Neuronal stem cell (in vitro differentiated cells): Measurements from ENCODE around the gene CAMLG.

ENCODE experiments used
- DNase-seq: peaks from one replicate; pipeline ENCODE4 v3.0.0-alpha.2; 2013; ENCODE audit warnings: low spot score
- H2AFZ ChIP-seq: one replicate; pipeline ENCODE4 v1.6.1; 2013; ENCODE audit warnings: mild to moderate bottlenecking, low read length, inconsistent platforms
- H2AK5ac ChIP-seq: 2 replicates; pipeline ENCODE4 v1.6.1; 2013; ENCODE audit warnings: low read depth, mild to moderate bottlenecking, inconsistent platforms, low read length, moderate library complexity, mixed read lengths
- H2BK120ac ChIP-seq: 2 replicates; pipeline ENCODE4 v1.6.1; 2013; ENCODE audit warnings: low read depth, mild to moderate bottlenecking, inconsistent platforms, low read length, moderate library complexity, mixed read lengths
- H2BK12ac ChIP-seq: one replicate; pipeline ENCODE4 v1.6.1; 2013; ENCODE audit warnings: low read length, inconsistent platforms
- H2BK15ac ChIP-seq: 2 replicates; pipeline ENCODE4 v1.6.1; 2013; ENCODE audit warnings: mild to moderate bottlenecking, low read length, inconsistent platforms, mixed read lengths
- H2BK5ac ChIP-seq: one replicate; pipeline ENCODE4 v1.6.1; 2013; ENCODE audit warnings: inconsistent platforms, mild to moderate bottlenecking, low read length, moderate library complexity
- H3K14ac ChIP-seq: one replicate; pipeline ENCODE4 v1.6.1; 2013; ENCODE audit warnings: low read length, inconsistent platforms
- H3K18ac ChIP-seq: 2 replicates; pipeline ENCODE4 v1.6.1; 2013; ENCODE audit warnings: low read length, inconsistent platforms
- H3K23ac ChIP-seq: 2 replicates; pipeline ENCODE4 v1.6.1; 2013; ENCODE audit warnings: low read depth, mild to moderate bottlenecking, mixed read lengths, low read length, inconsistent platforms; ENCODE audit not compliant: poor library complexity
- H3K27ac ChIP-seq: replicated peaks from 3 replicates; pipeline ENCODE4 v1.5.1; 2013; ENCODE audit warnings: low read length, inconsistent platforms
- H3K27me3 ChIP-seq, 3 experiments: 2 replicates each; pipeline ENCODE4 v1.6.1; 2013; ENCODE audit warnings: low read length in 3 of 3, mild to moderate bottlenecking in 2 of 3, inconsistent platforms in 1 of 3, low read depth in 1 of 3, mixed read lengths in 1 of 3, moderate library complexity in 1 of 3; ENCODE audit not compliant: control insufficient read depth in 3 of 3, insufficient read depth in 3 of 3
- H3K36me3 ChIP-seq, 2 donors: replicated peaks in 1 of 2; 2 replicates each; pipeline ENCODE4 v1.6.1; 2013; ENCODE audit warnings: low read length in 2 of 2; ENCODE audit not compliant: control insufficient read depth in 2 of 2, insufficient read depth in 2 of 2
- H3K4ac ChIP-seq: 2 replicates; pipeline ENCODE4 v1.6.1; 2013; ENCODE audit warnings: inconsistent platforms, mild to moderate bottlenecking, low read length, moderate library complexity
- H3K4me1 ChIP-seq, 2 donors: 1 replicate in 1 of 2; 2 replicates in 1 of 2; pipeline ENCODE4 v1.6.1; 2013; ENCODE audit warnings: low read length in 2 of 2, low read depth in 1 of 2; ENCODE audit not compliant: control insufficient read depth in 2 of 2, insufficient read depth in 1 of 2
- H3K4me2 ChIP-seq: one replicate; pipeline ENCODE4 v1.6.1; 2013; ENCODE audit warnings: mild to moderate bottlenecking, low read length, inconsistent platforms; ENCODE audit not compliant: insufficient read depth, poor library complexity, severe bottlenecking
- H3K4me3 ChIP-seq, 2 donors: 2 replicates each; pipeline ENCODE4 v1.5.1; 2013; ENCODE audit warnings: low read length in 2 of 2, mild to moderate bottlenecking in 2 of 2, inconsistent platforms in 1 of 2, moderate library complexity in 1 of 2
- H3K79me1 ChIP-seq: one replicate; pipeline ENCODE4 v1.6.1; 2013; ENCODE audit warnings: low read depth, mild to moderate bottlenecking, inconsistent platforms, low read length, moderate library complexity
- H3K9ac ChIP-seq: one replicate; pipeline ENCODE4 v1.6.1; 2013; ENCODE audit warnings: mild to moderate bottlenecking, low read depth, low read length, inconsistent platforms; ENCODE audit not compliant: poor library complexity
- H3K9me3 ChIP-seq, 2 donors: replicated peaks in 1 of 2; 2 replicates each; pipeline versions ENCODE3 to v1.6.1; 2013; ENCODE audit warnings: low read length in 2 of 2, mild to moderate bottlenecking in 2 of 2, inconsistent platforms in 1 of 2, low read depth in 1 of 2, mixed read lengths in 1 of 2, moderate library complexity in 1 of 2; ENCODE audit not compliant: control insufficient read depth in 2 of 2, insufficient read depth in 1 of 2
- H4K8ac ChIP-seq: one replicate; pipeline ENCODE4 v1.6.1; 2013; ENCODE audit warnings: low read depth, mild to moderate bottlenecking, inconsistent platforms, low read length, moderate library complexity
- H4K91ac ChIP-seq: one replicate; pipeline ENCODE4 v1.6.1; 2013; ENCODE audit warnings: low read length, low read depth, mild to moderate bottlenecking, inconsistent platforms; ENCODE audit not compliant: poor library complexity
- WGBS, 2 donors: extraction: QIAGEN DNeasy Blood & Tissue Kit; methylation state at CpG; one replicate each; pipeline ENCODE4 v1.1.7; 2013; ENCODE audit warnings: missing lambda C conversion rate in 2 of 2, mixed read lengths in 1 of 2; ENCODE audit not compliant: insufficient read length in 2 of 2, insufficient replicate concordance in 1 of 2; ENCODE audit errors: extremely low coverage in 2 of 2; 5-methylcytosine and 5-hydroxymethylcytosine counted together

Gene CAMLG

GRCh38 chr5:134772461-134773125 is 34.2 kb downstream of the CAMLG start:
- no peak overlapping the region for H3K18ac ChIP-seq
- H3K4me2 ChIP-seq: no peak overlapping the region
- H2AFZ ChIP-seq: no peak overlapping the region
- H3K14ac ChIP-seq: no peak overlapping the region
- no peaks in the 10 kb centered on the region for H3K9me3 ChIP-seq
- no peak overlapping the region for H2BK12ac ChIP-seq
- H3K79me1 ChIP-seq: no peaks in the 10 kb centered on the region
- H3K27me3 ChIP-seq: no peaks in the 10 kb centered on the region
- H3K9ac ChIP-seq: no peak overlapping the region
- no peak overlapping the region for H2BK15ac ChIP-seq
- H3K4me1 ChIP-seq: no peaks in the 10 kb centered on the region
- H3K4ac ChIP-seq: no peak overlapping the region
- no CpG with 5 or more reads among the region's 10 CpGs for WGBS, 2 donors
- no peak overlapping the region for H2AK5ac ChIP-seq
- no peak overlapping the region for H4K91ac ChIP-seq
- no peak overlapping the region for H3K27ac ChIP-seq
- H3K4me3 ChIP-seq: no peak overlapping the region
- no peak overlapping the region for H3K23ac ChIP-seq
- H2BK5ac ChIP-seq: no peak overlapping the region
- H3K36me3 ChIP-seq: peaks cover 24 to 98% of the 10 kb centered on the region in 2 donors
- H4K8ac ChIP-seq: no peak overlapping the region
- no peak for DNase-seq
- H2BK120ac ChIP-seq: no peak overlapping the region

GRCh38 chr5:134777366-134777765 is 39.0 kb downstream of the CAMLG start:
- Histone ChIP-seq H3K79me1 (no peaks in the 10 kb centered on the region), H4K91ac (no peak overlapping the region), H3K4me1 (no peaks in the 10 kb centered on the region), H3K36me3 (peaks cover 28 to 97% of the 10 kb centered on the region in 2 donors), H3K4ac (no peak overlapping the region), H3K4me3 (no peak overlapping the region), H3K4me2 (no peak overlapping the region), H3K18ac (no peak overlapping the region), H3K27ac (no peak overlapping the region), H3K9me3 (no peaks in the 10 kb centered on the region), H2AFZ (no peak overlapping the region), H2BK120ac (no peak overlapping the region), H4K8ac (no peak overlapping the region), H2BK12ac (no peak overlapping the region), H3K27me3 (no peaks in the 10 kb centered on the region), H3K14ac (no peak overlapping the region), H3K9ac (no peak overlapping the region), H2BK5ac (no peak overlapping the region), H2BK15ac (no peak overlapping the region), H2AK5ac (no peak overlapping the region), H3K23ac (no peak overlapping the region)
- DNase-seq: no peak
- no CpG with 5 or more reads among the region's 2 CpGs for WGBS, 2 donors

GRCh38 chr5:134784241-134784920 is 46.0 kb downstream of the CAMLG start:
- H3K4ac ChIP-seq: no peak overlapping the region
- no peak overlapping the region for H4K91ac ChIP-seq
- no peak overlapping the region for H3K4me2 ChIP-seq
- H3K4me3 ChIP-seq: no peak overlapping the region
- H3K23ac ChIP-seq: no peak overlapping the region
- H3K18ac ChIP-seq: no peak overlapping the region
- H3K79me1 ChIP-seq: no peaks in the 10 kb centered on the region
- H4K8ac ChIP-seq: no peak overlapping the region
- no peak overlapping the region for H2BK120ac ChIP-seq
- WGBS, 2 donors: no CpG with 5 or more reads among the region's 4 CpGs
- peaks cover 23 to 98% of the 10 kb centered on the region in 2 donors for H3K36me3 ChIP-seq
- no peak overlapping the region for H2BK15ac ChIP-seq
- no peaks in the 10 kb centered on the region for H3K4me1 ChIP-seq
- H3K27ac ChIP-seq: no peak overlapping the region
- no peak overlapping the region for H2AK5ac ChIP-seq
- no peak overlapping the region for H3K9ac ChIP-seq
- no peak overlapping the region for H2AFZ ChIP-seq
- no peak overlapping the region for H2BK5ac ChIP-seq
- no peak for DNase-seq
- no peak overlapping the region for H2BK12ac ChIP-seq
- no peaks in the 10 kb centered on the region for H3K9me3 ChIP-seq
- H3K27me3 ChIP-seq: no peaks in the 10 kb centered on the region
- no peak overlapping the region for H3K14ac ChIP-seq

GRCh38 chr5:134784946-134785620 is 46.7 kb downstream of the CAMLG start:
- Histone ChIP-seq H3K27ac (no peak overlapping the region), H3K9me3 (no peaks in the 10 kb centered on the region), H3K9ac (no peak overlapping the region), H3K4me3 (no peak overlapping the region), H3K23ac (no peak overlapping the region), H4K91ac (no peak overlapping the region), H3K4me2 (no peak overlapping the region), H3K18ac (no peak overlapping the region), H4K8ac (no peak overlapping the region), H3K14ac (no peak overlapping the region), H3K36me3 (peaks cover 18 to 98% of the 10 kb centered on the region in 2 donors), H2BK15ac (no peak overlapping the region), H2AK5ac (no peak overlapping the region), H3K4ac (no peak overlapping the region), H2AFZ (no peak overlapping the region), H3K79me1 (no peaks in the 10 kb centered on the region), H2BK5ac (no peak overlapping the region), H3K4me1 (no peaks in the 10 kb centered on the region), H2BK120ac (no peak overlapping the region), H3K27me3 (no peaks in the 10 kb centered on the region), H2BK12ac (no peak overlapping the region)
- DNase-seq: no peak
- no CpG with 5 or more reads among the region's 3 CpGs for WGBS, 2 donors
